ENCODE measurements around the gene SEMA4A. TPM values are rescaled to one million over a fixed set of nuclear protein-coding genes. Genes with fewer than 3 reads are reported as not detected.

SEMA4A gene
- total RNA-seq, 1 donor, result 15.1 TPM

DNA sequence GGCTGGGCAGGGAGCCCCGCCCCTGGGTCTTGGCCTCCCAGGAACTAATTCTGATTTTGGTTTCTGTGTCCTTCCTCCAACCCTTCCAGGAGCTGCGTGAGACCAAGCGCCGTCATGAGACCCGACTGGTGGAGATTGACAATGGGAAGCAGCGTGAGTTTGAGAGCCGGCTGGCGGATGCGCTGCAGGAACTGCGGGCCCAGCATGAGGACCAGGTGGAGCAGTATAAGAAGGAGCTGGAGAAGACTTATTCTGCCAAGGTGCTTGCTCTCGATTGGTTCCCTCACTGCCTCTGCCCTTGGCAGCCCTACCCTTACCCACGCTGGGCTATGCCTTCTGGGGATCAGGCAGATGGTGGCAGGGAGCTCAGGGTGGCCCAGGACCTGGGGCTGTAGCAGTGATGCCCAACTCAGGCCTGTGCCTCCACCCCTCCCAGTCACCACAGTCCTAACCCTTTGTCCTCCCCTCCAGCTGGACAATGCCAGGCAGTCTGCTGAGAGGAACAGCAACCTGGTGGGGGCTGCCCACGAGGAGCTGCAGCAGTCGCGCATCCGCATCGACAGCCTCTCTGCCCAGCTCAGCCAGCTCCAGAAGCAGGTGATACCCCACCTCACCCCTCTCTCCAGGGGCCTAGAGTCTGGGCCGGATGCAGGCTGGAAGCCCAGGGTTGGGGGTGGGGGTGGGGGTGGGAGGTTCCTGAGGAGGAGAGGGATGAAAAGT lies 18.5 kb upstream of the SEMA4A start:
- no peak for DNase-seq (ENCODE audit: low read depth in 2 of 3, low spot score in 2 of 3)

DNA sequence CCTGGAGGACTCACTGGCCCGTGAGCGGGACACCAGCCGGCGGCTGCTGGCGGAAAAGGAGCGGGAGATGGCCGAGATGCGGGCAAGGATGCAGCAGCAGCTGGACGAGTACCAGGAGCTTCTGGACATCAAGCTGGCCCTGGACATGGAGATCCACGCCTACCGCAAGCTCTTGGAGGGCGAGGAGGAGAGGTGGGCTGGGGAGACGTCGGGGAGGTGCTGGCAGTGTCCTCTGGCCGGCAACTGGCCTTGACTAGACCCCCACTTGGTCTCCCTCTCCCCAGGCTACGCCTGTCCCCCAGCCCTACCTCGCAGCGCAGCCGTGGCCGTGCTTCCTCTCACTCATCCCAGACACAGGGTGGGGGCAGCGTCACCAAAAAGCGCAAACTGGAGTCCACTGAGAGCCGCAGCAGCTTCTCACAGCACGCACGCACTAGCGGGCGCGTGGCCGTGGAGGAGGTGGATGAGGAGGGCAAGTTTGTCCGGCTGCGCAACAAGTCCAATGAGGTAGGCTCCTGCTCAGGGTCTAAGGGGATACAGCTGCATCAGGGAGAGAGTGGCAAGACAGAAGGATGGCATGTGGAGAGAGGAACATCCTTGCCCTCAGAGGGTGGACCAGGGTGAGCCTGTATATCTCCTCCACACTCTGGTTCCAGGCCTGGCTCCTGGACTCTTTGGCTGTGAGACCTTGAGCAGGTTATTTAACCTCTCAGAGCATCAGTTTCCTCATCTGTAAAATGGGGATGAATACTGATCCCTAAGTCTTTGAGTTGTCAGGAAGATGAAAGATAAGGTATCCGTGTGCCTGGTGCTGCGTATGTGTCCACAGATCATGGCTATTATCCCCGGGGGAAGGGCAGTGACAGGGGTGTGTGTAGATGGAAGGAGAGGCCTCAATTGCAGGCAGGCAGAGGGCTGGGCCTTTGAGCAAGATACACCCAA lies 17.2 kb upstream of the SEMA4A start:
- no peak for DNase-seq (ENCODE audit: low read depth in 2 of 3, low spot score in 2 of 3)

DNA sequence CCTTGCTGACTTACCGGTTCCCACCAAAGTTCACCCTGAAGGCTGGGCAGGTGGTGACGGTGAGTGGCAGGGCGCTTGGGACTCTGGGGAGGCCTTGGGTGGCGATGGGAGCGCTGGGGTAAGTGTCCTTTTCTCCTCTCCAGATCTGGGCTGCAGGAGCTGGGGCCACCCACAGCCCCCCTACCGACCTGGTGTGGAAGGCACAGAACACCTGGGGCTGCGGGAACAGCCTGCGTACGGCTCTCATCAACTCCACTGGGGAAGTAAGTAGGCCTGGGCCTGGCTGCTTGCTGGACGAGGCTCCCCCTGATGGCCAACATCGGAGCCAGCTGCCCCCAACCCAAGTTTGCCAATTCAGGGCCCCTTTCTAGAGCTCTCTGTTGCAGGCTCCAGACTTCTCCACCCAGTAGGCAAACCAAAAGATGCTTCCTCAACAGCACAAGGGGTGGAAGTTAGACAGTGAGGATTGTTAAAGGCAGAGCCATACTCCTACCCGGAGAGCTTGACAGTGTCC lies 16.4 kb upstream of the SEMA4A start:
- DNase-seq (ENCODE audit: low read depth in 2 of 3, low spot score in 2 of 3), result no peak

DNA sequence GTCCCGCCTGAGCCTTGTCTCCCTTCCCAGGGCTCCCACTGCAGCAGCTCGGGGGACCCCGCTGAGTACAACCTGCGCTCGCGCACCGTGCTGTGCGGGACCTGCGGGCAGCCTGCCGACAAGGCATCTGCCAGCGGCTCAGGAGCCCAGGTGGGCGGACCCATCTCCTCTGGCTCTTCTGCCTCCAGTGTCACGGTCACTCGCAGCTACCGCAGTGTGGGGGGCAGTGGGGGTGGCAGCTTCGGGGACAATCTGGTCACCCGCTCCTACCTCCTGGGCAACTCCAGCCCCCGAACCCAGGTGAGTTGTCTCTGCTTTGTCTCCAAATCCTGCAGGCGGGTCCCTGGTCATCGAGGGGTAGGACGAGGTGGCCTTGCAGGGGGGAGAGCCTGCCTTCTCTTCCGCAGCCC lies 14.9 kb upstream of the SEMA4A start:
- no peak for DNase-seq (ENCODE audit: low read depth in 2 of 3, low spot score in 2 of 3)

DNA sequence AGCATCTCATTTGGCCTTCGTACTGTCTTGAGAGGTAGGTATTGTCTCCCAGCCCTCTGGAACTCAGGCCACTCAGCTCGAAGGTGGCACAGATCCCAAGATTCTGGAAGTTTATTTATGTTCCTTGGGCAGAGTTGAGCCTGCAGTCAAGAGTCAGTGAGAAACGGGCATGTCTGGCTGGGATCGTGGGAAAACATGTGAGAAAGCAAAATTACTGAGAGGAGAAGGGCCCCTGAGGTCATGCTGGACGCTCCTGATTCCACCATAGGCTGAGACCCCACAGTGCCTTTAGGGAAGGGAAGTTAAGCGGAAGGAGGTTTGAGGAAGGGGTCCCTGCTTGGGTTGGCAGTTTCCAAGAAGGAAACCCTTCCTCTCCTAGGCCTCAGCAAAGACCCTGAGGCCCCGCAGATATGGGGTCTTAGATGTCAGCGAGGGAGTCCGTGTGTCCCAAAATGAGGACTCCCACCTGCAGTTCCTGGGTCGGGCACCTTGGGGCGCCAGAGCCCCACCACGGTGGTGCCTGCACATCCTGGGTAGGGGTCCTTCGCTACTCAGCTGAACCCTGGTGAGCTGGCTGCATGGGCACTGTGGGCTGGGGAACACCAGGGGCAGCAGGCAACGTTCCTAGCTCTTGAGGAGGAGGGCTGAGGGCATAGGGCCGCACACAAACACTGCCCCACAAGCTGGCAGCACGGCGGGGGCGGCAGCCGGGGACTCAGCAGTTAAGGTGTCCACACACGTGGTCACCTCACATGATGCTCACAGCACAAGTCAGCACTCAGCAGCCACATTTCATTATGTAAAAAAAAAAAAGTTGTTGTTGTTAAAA lies 12.3 kb upstream of the SEMA4A start:
- peak in 1 of 3 donors; percentile 46 for DNase-seq (ENCODE audit: low read depth in 2 of 3, low spot score in 2 of 3)

DNA sequence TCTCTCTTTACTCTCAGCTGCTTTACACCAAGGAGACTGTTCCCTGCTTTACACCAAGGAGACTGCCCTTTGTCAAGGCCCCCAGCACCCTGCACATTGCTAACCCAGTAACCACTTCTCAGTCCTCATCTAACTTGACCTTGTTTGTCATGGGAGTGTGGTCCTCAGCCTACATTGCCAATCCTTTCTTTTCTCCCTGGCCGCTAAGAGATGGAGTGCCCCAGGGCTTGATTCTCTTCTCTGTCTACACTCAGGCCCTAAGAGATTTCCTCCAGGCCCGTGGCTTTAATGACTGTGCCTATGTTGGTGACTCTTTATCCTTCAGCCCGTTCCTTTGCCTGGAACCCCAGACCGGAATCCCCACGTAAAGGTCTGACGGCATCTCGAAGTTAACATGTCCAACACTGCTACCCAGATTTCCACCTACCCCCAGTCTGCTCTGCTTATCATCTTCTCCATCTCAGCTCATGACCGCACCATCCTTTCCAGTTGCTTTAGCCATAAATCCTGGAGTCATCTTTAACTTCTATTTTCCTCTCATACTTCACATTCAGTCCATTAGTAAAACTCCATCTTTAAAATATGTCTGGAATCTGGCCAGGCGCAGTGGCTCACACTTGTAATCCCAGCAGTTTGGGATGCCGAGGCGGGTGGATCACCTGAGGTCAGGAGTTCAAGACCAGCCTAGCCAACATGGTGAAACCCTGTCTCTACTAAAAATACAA lies 9.5 kb upstream of the SEMA4A start:
- DNase-seq (ENCODE audit: low read depth in 2 of 3, low spot score in 2 of 3), result no peak

DNA sequence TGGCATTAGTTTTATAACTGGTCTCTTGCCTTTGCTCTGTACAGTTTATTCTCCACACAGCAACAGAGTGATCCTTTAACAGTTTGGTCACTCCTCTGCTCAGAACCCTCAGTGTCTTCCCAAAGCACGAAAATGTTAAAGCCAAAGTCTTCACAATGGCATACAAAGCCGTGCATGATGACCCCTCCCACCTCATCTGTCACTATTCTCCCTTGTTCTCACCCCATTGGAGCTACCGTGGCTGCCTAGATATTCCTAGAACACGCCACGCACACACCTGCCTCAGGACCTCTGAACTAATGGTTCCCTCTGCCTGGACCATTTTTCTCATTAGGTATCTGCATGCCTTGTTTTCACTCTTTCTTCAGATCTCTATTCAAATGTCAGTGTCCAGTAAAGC lies 8.6 kb upstream of the SEMA4A start:
- no peak for DNase-seq (ENCODE audit: low read depth in 2 of 3, low spot score in 2 of 3)

DNA sequence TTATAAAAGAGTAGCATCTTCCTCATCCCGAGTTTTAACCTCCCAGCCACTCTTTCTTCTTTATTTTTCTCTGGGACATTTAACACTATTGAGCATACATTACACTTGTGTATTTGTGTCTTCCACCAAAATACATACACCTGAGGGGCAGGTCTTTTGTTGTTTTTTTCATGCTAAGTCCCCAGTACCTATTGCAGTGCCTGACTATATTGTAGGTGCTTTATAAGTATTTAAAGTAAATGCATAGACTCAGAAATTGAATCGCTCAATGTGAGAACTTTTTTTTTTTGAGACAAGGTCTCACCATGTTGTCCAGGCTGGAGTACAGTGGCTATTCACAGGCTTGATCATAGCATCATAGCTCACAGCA lies 7.8 kb upstream of the SEMA4A start:
- no peak for DNase-seq (ENCODE audit: low read depth in 2 of 3, low spot score in 2 of 3)

DNA sequence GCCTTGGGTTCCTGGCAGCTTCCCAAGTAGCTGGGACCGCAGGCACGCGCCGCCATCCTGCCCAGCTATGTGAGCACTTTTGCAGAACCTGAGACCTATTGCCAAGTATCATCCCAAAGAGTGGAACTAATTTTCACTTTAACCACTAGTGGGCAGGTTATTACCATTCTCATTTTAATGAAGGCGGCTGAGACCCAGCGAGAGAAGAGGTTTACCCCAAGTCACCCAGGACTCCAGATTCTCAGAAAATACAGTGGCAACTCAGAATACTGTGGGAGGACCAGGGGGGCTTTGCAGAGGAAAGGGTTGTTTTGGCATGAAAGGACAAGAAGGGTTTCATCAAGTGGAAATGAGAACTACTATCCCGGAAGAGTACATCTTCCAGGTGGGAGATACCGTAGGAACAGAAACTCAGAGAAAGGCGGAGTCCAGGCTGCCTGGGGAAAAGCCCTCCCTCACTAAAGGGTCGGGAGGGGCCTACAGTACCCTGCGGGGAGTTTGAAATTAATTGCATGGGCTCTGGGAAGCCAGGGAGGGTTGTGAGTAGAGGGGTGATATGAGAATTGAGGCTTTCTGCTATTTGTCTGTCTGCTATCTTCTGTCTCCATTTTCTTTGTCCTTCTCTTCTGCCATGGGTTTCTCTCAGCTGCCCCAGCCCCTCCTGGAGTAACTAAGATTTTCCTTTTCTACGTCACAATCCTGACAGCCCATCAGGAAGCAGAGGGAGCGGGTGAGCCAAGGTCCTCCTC lies 7.2 kb upstream of the SEMA4A start:
- peak in 2 of 3 donors; percentile 83 to 92 for DNase-seq (ENCODE audit: low read depth in 2 of 3, low spot score in 2 of 3)

DNA sequence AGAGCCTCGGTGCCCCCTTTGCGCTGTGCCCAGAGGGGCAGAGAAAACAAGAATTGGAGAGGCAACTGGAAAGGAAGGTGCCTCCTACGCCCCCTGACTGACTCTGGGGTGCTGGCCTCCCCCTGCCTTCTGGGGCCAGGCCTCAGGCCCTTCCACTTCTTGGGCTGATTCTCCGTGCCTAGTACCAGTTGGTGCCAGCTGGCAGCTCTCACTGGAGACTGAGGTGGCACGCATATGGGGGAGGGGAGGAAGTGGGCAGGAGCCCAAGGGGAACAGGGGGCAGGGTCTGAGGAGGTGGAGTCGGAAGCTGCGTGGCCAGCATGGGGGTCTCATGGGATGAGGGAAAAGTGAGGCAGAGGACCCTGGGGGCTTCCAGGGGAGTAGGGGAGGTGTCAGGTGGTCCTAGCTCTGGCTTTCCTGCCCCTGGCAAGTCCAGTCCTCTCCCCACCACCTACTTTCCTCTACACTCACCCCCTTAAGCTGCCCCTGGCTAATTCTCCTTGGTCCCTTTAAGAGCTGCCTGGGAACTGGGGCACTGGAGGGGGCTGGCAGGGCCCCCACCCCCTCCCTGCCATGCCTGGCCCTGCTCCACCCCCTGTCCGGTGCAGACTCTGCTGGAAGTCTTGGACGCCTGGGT lies 6.5 kb upstream of the SEMA4A start:
- peak in 2 of 3 donors; percentile 56 to 66 for DNase-seq (ENCODE audit: low read depth in 2 of 3, low spot score in 2 of 3)

DNA sequence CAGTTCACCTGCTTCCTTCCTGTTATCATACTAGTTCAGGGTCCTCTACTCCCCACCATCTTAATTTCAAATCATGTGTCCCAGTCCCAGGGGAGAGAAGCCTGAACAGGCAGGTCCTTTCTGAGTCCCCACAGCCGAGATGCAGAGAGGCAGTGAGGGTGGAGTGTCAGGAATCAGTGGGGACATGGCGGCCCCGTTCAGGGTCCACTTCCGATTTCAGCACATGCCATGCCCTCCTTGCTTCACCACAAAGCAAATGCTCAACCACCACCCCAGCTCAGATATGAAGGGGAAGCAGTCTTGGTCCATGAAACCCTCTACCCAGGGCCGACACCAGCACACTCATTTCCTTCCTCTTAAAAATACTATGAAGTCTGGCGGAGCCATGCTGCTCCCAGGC lies 5.2 kb upstream of the SEMA4A start:
- peak in 2 of 3 donors; percentile 82 to 89 for DNase-seq (ENCODE audit: low read depth in 2 of 3, low spot score in 2 of 3)

DNA sequence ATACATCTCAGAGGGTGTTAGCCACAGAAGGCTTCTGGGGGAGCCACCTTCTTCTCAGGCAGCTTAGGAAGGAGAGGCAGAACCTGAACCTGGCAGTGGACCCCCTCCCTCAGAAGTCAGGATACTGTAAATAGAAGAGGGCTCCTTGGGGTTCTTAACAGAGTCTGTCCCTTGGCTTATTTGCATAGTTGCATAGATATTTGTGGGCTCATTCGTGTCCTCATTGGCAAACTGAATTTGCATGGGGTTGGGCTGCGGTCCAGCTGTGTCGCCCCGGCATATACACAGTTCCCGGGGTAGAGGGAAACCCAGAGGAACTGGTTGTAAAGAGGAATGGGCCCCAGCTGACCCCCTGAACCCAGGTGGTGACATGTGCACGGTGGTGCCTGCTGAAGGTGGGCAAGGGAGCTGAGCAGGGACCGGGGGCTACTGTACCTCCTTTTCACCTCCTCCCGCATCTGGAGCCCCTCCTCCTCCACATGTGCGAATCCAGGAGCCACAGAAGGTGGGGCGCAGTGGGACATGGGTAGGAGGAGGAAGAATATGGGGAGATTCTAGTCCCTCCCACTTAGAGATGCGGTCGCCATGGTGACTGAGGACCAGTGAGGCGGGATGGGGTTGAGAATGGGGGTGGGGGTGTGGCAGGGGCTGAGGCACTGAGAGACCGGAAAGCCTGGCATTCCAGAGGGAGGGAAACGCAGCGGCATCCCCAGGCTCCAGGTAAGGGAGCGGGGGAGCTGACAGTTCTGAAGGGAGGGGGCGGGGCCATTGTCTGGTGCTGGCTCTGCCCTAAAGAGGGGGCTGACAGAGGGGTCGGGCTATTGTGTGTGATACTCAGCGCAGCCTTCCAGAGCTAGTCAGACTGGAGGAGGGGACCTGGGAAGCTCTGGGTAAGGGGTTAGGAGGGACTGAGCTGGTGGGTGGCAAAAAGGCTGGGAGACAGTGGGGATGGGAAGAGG lies 3.7 kb upstream of the SEMA4A start:
- no peak for DNase-seq (ENCODE audit: low read depth in 2 of 3, low spot score in 2 of 3)

DNA sequence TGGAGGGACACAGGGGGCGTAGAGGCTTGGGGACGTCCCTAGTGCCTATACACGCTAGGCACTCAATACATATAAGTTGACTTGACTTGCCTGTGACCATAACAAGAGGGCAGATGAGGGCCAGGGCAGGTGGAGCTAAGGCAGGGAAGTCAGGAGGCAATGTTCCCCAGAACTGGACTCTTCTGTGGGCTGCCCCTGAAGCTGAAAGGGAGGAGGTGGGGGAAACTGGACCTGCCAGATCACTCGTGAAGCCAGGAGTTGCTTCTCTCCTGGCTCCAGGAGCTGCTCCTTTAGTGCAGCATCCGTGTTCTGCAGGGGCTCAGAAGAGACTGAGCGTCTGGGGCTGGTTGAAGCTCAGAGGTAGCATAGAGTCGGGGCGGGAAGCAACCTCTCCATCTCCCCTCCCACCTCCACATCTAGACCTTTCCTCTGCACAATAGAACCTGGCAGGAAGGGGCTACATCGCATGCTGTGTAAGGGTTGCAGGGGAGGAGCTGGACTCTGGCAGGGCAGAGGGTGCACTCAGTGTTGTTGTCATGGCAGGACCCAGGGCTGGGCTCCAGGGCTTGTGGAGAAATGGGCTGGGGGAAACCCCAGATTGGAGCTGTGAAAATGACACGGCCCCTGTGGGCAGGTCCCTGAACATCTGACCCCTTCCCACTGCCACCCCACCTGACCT lies 2.9 kb upstream of the SEMA4A start:
- no peak for DNase-seq (ENCODE audit: low read depth in 2 of 3, low spot score in 2 of 3)

DNA sequence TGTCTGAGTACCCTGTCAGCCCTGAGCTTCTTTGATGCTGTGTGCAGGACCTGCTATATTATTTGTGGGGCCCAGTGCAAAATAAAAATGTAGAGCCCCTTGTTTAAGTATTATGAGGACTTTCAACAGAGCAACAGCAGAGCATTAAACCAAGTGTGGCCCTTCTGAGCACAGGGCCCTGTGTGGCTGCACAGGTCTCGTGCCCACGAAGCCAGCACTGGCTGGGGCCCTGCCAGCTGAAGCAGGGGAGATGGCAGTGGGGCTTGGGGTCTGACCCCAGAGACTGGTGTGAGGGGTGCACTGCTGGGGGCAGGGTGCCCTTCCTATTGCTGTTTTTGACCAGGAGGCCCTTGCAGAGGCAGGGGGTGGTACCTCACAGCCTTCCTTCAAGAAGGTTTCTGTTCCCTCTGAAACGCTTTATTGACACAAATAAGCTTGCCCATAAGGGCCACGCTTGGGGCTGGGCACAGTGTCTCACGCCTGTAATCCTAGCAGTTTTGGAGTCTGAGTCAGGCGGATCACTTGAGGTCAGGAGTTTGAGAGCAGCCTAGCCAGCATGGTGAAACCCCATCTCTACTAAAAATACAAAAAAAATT lies 2.2 kb upstream of the SEMA4A start:
- DNase-seq (ENCODE audit: low read depth in 2 of 3, low spot score in 2 of 3), result no peak

DNA sequence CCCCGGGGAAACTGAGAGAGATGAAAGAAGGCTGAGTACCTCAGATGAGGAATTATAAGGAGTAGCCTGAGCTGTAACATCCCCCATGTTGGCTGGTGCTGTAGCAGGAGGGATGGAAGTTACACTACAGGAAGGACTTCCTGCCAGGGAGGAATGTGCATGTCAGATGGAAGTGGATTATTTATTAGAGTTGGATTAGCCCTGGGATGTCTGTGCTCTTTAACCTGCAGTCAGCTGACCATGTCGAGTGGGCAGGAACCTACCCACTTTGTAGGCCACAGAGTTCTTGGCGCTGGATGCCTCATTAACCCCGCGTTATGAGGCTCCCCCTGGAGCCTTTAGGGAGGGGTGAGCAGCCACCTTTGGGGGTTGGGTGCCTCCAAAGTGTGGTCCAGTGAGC lies 757 bp upstream of the SEMA4A start:
- DNase-seq (ENCODE audit: low read depth in 2 of 3, low spot score in 2 of 3), result no peak

DNA sequence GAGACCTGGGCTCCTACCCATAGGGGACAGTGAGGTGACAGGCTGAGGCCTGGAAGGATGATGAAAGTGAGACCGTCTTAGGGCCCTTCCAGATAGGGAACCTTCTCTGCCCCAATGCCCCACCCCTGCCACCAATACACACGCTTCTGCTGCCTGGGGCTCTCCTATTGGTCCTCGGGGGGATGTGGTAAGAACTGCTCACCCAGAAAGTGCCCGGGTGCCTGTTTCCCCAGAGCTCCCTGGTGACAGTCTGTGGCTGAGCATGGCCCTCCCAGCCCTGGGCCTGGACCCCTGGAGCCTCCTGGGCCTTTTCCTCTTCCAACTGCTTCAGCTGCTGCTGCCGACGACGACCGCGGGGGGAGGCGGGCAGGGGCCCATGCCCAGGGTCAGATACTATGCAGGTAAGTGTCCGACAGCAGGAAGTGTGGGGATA lies 948 bp downstream of the SEMA4A start:
- DNase-seq (ENCODE audit: low read depth in 2 of 3, low spot score in 2 of 3), result peak in 1 of 3 donors; percentile 62

Data from hematopoietic multipotent progenitor cell (in vitro differentiated cells).